ENCODE results near the gene HOXA7.

Gene HOXA7

DNA sequence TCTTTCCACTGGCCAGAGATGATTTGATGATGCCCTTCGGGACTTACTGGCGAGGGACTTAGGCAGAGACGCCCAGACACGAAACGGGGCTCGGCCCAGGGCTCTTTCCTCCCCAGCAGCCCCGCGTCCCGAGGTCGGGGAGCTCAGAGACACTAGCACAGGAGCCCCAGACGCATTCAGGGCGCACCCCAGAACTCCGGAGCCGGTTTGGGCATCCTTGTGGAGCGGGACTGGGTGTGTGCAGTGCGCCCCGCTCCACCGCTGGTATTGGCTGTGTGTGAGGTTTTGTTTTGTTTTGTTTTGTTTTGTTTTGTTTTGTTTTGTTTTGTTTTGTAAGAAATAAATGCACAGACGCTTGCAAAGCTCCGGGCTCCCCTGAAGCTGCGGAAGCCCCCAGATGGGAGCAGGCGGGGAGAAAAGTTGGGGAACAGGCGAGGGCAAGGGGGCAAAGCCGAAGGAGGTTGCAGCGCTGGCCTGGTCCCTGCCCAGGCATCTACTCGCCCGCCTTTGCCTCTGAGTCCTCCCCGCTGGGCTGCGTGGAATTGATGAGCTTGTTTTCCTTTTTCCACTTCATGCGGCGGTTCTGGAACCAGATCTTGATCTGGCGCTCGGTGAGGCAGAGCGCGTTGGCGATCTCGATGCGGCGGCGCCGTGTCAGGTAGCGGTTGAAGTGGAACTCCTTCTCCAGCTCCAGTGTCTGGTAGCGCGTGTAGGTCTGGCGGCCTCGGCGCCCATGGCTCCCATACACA lies 11.1 kb downstream of the HOXA7 start:
- TF ChIP-seq, protein P1, sequence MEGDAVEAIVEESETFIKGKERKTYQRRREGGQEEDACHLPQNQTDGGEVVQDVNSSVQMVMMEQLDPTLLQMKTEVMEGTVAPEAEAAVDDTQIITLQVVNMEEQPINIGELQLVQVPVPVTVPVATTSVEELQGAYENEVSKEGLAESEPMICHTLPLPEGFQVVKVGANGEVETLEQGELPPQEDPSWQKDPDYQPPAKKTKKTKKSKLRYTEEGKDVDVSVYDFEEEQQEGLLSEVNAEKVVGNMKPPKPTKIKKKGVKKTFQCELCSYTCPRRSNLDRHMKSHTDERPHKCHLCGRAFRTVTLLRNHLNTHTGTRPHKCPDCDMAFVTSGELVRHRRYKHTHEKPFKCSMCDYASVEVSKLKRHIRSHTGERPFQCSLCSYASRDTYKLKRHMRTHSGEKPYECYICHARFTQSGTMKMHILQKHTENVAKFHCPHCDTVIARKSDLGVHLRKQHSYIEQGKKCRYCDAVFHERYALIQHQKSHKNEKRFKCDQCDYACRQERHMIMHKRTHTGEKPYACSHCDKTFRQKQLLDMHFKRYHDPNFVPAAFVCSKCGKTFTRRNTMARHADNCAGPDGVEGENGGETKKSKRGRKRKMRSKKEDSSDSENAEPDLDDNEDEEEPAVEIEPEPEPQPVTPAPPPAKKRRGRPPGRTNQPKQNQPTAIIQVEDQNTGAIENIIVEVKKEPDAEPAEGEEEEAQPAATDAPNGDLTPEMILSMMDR (conservative IDR thresholded peaks at IDR 0.05; ENCODE audit: low read depth, low read length), result no peak
- H3K4me3 ChIP-seq (ENCODE audit: low read length), result no peak overlapping the region
- DNase-seq (ENCODE audit: low read depth), result no peak

- TF ChIP-seq, protein P1 (conservative IDR thresholded peaks at IDR 0.05; ENCODE audit: low read depth, low read length), result no peak
- H3K4me3 ChIP-seq (ENCODE audit: low read length), result no peak overlapping the region
- DNase-seq (ENCODE audit: low read depth), result no peak
Observed at GRCh38 chr7:27144781-27145164, 11.7 kb downstream of the HOXA7 start.

DNA sequence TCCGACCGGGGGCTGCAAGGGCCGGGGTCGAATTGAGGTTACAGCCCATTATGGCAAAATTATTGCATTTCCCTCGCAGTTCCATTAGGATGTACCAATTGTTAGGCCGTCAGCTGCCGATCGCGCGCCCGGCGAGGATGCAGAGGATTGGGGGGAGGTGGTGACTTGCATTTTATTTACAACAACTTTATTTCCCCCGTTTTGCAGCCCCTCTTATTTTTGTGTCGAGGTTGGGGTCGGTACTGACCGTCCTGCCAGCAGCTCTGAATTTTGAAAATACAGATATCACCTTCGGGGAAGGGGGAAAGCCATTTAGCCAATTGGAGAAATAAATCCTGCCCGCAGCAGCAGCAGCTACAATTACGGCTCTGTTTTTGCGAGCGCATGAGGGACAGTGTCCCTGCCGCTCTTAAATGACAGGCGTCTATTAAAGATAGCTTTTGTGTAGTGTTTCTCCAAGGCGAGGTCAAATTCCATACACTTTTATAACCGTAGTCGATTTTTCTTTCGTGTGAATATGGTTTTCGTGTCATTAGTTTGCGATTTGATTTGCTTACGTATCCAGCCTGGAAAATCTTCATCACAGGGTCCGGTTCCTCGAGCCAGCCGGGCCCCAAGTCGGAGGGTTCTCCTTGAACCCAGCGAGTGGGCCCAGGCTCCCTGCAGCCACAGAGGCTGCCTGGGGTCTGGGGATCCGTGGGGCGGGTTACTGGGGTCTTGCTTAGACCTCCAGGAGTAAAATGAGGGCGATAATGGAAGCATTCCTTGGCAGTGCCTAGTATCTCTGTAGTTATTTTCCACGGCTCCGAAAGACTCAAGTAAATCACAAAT lies 12.3 kb downstream of the HOXA7 start:
- no peak for DNase-seq (ENCODE audit: low read depth)
- H3K4me3 ChIP-seq (ENCODE audit: low read length), result no peak overlapping the region
- TF ChIP-seq, protein P1 (conservative IDR thresholded peaks at IDR 0.05; ENCODE audit: low read depth, low read length), result peak; percentile 44

- no peak within 1 kb of the TSS for H3K4me3 ChIP-seq (ENCODE audit: low read length)
- TF ChIP-seq, protein P1 (conservative IDR thresholded peaks at IDR 0.05; ENCODE audit: low read depth, low read length), result no peak
- DNase-seq (ENCODE audit: low read depth), result no peak
Observed at GRCh38 chr7:27143023-27143949, 13.2 kb downstream of the HOXA7 start, which contains the start of gene HOXA5. TSS of gene HOXA5 (minus strand) at chr7:27143681. CDS start at chr7:27143607, 74 bp downstream.

GRCh38 chr7:27142580-27143022 lies 13.9 kb downstream of the HOXA7 start:
- TF ChIP-seq, protein P1 (conservative IDR thresholded peaks at IDR 0.05; ENCODE audit: low read depth, low read length), result no peak
- DNase-seq (ENCODE audit: low read depth), result no peak
- no peak overlapping the region for H3K4me3 ChIP-seq (ENCODE audit: low read length)

DNA sequence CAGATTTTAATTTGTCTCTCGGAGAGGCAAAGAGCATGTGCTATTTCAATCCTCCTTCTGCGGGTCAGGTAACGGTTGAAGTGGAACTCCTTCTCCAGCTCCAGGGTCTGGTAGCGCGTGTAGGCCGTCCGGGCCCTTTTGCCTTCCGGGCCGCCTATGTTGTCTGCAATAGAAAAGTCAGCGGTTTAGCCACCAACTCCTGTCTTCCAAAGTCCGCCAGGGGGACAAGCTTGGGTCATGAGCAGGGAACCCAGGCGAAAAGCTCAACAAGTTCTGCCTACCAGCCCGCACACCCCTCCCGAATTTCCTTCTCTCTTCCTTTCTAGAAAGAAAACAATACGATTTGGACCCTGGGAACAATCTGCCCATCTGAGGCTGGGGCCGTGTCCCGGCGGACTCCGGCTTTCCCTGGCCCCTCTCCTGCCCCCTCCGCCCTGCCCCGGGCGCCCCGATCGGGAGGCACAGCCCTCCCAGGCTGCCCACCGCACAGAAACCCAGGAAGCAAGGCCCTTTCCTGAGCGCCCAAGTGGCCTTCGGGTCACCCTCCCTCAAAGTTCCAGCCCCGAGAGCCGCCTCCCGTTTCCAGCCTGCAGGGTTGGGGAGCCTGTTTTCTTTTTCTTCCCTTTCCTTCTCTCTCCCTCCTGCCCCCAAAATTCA lies 14.4 kb downstream of the HOXA7 start:
- no peak overlapping the region for H3K4me3 ChIP-seq (ENCODE audit: low read length)
- TF ChIP-seq, protein P1 (conservative IDR thresholded peaks at IDR 0.05; ENCODE audit: low read depth, low read length), result no peak
- DNase-seq (ENCODE audit: low read depth), result no peak
